ENCODE measurements around the gene OSCP1.

GRCh38 chr1:36453051-36453450, 2.8 kb upstream of the OSCP1 start:
- TF ChIP-seq CTCF (conservative IDR thresholded peaks at IDR 0.05; ENCODE audit: low read length), result no peak
- no peak for TF ChIP-seq EZH2phosphoT487 (IDR thresholded peaks at IDR 0.05; ENCODE audit: borderline replicate concordance)
